Measurements from ENCODE around the gene RGPD3. TPM values are rescaled to one million over a fixed set of nuclear protein-coding genes. Genes with fewer than 3 reads are reported as not detected.
"Not testable (repeated sequence)": the region's sequence is repeated elsewhere in the genome, so short reads cannot be mapped to it uniquely, and the experiment has no call there.

RGPD3 gene
- total RNA-seq, result 0.14 TPM

DNA sequence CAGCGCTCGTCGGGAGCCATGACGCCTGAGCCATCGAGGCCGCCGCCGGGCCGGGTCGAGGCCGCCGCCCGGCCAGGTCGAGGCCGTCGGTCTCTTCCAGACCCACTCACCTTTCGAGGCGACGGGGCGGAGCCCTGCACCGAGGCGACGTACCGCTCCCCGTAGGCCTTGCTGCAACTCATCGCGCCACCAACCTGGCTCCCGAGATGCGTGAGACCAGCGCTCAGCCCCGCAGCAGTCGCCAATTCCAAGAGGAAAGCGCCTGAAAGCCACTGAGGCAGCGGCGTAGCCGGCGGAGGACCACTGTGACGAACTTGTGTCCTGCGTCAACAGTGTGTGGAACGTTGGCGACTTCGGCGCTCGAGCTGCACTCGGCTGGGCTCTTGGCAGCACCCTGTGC lies at the start of gene RGPD3:
TSS of gene RGPD3 (minus strand) at position 307 of the 400 bp plus-strand sequence. CDS start at position 182, 125 bp downstream.
- DNase-seq (ENCODE audit: low spot score), result not testable (repeated sequence)

DNA sequence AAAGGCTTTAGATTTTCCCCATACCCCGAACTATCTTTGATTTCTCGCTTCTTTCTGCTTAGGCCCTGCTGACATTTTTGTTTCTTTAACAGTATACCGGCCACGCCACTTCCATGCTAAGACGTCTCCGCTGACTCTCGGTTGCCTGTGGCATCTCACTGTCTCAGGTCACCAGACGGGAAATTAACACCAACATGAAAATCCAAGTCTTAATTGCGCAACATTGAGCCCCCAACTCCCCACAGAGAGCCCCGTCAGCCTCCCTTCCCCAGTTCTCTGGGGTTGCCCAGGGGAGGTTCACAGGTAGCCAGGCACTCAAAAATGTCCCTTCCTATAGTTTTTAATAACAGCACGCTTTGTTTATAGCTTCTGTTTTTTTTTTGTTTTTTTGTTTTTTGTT lies 49.1 kb upstream of the RGPD3 start:
- no peak for DNase-seq (ENCODE audit: low spot score)

DNA sequence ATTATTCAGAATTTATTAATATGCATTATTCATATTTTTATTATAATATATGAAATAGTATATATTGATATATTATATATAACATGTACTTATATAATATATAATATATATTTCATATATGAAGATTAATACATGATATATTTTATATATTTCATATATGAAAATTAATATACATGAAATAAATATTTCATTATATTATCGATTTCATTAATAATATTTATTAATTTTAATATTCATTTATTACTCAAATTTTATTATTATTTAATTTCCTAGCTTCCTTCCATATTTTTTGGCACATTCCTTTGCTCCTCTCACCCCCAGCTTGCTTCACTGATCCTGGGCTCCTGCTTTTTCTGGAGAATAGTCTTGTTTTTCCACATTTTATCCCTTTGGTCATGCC lies 48.7 kb upstream of the RGPD3 start:
- no peak for DNase-seq (ENCODE audit: low spot score)

DNA sequence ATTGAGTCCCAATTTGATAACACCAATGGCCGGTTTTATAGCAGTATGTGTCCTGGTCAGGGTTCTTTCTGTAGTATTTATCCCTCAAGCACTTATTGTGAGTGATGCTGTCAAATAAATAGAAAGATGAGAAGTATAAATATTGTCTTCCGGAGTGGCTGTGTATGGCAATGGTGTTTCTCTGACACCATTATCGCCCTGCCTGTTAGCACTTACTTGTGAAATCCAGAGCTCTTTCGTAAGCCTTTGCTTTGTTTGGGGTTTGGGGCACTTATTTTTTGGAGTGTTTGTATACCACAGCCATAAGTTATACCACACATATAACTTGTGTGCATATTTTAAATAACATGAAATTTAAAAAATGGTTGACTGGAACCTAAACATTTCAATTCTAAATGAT lies 48.2 kb upstream of the RGPD3 start:
- no peak for DNase-seq (ENCODE audit: low spot score)

DNA sequence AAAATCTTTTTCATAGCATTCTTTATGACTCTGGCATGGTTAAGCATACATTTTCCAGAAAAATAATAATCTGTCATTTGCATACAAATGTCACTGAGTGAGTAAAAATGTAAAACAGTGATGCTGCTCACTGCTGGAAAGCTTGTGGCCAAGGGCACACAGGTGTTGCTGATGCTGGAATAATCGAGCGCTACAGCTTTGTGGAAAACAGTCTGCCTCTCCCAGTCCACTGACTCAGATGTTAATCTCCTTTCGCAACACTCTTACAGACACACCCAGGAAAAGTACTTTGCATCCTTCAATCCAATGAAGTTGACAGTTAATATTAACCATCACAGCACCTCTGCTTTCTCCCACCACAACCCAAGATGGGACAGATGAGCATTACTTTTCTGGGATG lies 46.6 kb upstream of the RGPD3 start:
- DNase-seq (ENCODE audit: low spot score), result not testable (repeated sequence)

DNA sequence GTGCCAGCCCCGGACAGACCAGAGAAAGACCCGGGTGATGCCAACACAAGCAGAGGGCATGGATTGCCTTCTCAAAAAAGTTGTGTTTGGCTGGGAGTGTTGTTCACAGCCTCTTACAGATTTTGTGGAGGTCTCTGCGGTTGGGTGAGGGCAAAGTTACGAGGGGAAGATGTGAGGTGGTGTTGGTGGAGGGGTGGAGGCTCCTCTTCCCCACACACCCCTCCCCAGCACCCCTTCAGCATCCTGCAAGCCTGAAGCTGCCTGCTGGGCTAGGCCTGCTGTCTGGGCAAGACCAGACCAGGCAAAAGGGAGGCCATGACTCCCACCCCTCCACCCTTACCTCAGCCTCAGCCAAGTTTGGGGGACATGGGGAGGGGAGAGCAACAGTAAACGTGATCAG lies 45.2 kb upstream of the RGPD3 start:
- not testable (repeated sequence) for DNase-seq (ENCODE audit: low spot score)

DNA sequence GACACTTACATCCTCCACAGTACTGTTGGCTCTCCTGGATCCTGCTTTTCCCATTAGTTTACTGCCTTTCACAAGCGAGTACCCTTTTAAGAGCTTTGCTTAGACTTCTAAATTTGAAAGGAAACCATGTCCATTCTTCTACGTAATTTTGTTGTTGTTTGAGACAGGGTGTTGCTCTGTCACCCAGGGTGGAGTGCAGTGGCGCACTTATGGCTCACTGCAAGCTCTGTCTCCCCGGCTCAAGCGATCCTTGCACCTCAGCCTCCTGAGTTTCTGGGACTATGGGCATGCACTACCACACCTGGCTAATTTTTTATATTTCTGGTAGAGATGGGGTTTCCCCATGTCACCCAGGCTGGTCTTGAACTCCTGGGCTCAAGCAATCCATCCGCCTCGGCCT lies 43.7 kb upstream of the RGPD3 start:
- DNase-seq (ENCODE audit: low spot score), result not testable (repeated sequence)

DNA sequence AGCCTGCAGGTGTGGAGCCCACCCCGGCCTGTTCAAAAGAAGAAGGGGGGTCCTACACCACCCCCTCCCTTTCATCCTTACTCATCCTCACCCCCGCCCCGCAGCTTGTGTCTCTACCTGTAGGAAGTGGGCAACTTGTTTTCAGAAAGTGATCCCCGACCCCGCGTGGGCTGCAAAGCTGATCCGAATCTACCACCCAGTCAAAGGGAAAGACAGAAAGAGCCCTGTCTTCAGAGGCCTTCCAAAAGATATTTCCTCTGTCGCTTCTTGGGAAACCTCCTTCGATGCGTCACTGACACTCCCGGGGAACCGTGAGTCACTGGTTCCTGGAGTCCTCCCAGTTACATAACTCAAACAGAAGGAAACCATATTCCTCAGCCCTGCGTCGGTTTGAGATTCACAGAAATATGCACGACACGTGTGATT lies 43.3 kb upstream of the RGPD3 start:
- DNase-seq (ENCODE audit: low spot score), result peak; percentile 60

DNA sequence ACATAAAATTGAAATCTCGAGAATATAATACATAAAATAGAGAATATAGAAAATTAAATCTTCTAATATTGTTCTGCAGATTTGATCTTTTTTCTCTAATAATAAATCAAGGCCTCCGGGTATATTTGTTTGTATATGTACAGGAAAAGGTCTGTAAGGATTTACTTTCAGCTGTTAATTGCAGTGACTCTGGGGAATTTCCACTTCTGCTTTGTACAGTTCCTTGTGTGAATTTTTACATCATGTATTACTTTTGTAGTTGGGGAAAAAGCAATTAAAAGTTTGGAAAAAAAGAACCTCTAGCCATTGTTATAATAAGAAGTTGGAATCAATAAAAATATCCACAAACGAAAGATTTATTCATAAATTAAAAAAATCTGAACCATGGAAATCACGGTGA lies 42.6 kb upstream of the RGPD3 start:
- DNase-seq (ENCODE audit: low spot score), result not testable (repeated sequence)

DNA sequence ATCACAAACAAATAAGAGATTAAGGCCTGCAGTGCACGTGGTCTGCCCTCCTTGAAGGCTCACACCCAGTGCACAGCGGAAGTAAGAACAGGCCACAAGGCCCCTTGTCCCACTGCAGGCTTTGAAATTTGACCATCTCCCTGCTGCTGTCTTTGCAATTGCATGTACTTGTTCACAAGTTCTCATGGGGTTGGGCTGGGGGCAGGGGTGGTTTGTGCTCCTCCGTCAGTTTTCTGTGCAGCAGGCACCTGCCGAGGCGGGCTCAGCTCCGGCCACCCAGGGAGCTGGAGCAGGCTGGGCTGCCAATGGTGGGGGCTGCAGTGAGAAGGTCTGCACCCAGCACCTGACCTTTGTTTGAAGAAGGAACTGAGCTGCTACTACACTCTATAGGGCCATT lies 41.2 kb upstream of the RGPD3 start:
- DNase-seq (ENCODE audit: low spot score), result not testable (repeated sequence)

DNA sequence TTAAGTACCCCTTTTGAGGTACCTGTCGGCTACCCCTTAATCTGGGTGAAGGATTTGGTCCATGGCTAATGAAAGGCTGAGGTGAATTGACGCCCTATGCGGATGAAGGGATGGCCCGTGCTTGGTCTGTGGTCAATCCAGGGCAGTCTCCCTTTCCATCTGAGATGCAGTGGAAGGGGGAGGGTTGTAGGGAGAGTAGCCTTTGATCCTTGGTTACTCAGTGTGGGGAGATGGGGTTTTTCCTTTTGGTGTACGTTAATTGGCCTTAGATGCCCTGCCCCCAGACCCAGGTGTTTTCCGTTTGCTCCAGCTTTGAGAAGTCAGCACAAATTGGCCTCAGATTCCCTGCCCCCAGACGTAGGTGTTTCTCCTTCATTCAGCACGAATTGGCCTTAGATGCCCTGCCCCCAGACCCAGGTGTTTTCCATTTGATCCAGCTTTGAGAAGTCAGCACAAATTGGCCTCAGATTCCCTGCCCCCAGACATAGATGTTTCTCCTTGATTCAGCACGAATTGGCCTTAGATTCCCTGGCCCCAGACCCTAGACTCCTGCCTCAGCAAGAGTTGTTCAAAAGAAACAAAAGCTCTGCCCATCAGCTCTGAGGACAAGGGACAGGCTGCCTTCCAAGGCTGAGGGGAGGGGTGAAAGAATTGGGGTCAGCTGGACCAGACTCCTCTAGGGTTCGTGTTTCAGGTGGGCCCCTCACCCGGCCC lies 40.6 kb upstream of the RGPD3 start:
- DNase-seq (ENCODE audit: low spot score), result not testable (repeated sequence)

DNA sequence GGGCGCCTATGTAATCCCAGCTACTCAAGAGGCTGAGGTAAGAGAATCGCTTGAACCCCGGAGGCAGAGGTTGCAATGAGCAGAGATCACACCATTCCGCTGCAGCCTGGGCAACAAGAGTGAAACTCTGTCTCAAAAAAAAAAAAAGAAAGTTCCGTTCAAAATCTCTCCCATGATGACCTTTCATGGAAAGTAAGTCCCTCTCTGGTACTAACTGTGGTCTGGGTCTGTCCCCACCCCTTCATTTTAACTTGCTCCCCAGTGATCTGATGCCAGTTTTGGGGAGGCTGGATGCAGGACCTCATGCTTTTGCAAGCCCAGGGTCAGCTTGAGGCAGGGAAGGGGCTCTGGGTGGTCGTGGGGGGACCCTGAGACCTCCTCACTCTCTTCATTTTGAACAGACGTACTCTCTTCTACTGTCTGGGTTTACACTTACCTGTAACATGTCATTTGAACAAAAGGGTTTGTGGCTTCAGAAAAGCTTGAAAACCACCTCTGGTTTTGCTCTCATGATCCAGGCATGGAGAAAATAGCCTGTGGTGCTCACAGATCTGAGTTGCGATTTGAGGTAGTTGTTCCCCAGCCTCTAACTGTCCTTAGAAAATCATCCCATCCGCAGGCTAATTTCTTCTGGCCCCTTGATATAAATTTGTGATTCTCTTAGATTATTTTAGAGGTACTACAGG lies 37.9 kb upstream of the RGPD3 start:
- DNase-seq (ENCODE audit: low spot score), result not testable (repeated sequence)

DNA sequence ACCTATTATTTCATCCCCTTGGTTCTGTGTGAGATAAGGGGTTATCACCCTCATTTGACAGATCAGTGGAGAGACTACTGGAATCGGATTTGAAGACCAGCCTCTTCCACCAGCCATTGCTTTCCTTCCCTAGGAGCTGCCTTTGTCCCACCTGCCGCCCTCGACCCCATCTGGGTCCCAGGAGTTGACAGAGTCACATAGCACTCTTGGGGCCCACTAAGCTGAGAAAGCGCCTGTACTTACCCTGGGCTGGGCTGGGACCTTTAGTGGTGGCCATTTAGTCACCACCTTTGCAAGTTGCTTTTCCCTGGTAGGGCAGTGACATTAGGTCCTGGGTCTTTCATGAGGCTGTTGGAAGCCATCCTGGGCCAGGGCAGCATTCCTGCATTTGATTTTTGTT lies 36.6 kb upstream of the RGPD3 start:
- not testable (repeated sequence) for DNase-seq (ENCODE audit: low spot score)

DNA sequence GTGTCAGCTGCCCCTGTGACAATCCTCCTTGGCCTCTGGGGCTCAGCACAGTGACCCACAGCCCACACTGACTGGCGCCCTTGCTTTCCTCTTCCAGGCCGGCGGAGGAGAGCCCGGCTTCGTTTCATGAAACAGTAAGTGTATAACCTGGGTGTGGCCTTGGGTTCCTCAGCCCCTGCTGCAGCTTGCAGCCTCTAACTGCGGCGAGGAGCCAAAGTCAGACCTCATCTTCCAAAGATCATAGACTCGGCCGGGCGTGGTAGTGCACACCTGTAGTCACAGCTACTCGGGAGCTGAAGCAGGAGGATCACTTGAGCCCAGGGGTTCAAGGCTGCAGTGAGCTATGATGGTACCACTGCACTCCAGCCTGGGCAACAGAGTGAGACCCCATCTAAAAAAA lies 36.0 kb upstream of the RGPD3 start:
- DNase-seq (ENCODE audit: low spot score), result not testable (repeated sequence)

DNA sequence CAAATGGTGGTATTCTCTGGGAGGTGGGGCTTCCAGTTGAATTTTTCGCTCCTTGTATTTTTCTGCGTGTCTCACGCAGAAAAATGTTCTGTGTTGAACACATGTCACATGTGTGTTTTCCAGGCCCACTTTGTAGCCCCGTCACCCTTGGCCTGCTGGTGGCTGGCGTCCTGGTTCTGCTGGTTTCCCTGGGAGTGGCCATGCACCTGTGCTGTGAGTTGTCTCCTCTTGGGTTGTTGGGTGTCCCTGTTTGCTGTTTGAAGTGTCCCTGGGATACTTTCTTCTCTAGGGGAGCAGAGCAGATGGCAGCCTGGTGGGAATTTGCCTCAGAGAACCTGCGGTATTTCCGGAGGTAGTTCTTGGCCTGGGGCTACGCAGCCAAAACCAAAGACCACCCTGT lies 34.1 kb upstream of the RGPD3 start:
- not testable (repeated sequence) for DNase-seq (ENCODE audit: low spot score)

DNA sequence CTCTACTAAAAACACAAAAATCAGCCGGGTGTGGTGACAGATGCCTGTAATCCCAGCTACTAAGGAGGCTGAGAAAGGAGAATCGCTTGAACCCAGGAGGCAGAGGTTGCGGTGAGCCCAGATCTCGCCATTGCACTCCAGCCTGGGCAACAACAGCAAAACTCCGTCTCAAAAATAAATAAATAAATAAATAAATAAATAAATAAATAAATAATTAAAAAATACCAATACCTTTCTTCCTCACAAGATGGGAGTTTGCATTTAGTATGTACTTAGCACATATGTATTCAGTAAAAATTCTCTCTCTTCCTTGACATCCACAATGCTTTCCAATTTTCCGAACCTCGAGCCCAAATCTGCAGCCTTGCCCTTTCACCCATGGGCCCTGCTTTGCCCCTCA lies 32.1 kb upstream of the RGPD3 start:
- DNase-seq (ENCODE audit: low spot score), result not testable (repeated sequence)

DNA sequence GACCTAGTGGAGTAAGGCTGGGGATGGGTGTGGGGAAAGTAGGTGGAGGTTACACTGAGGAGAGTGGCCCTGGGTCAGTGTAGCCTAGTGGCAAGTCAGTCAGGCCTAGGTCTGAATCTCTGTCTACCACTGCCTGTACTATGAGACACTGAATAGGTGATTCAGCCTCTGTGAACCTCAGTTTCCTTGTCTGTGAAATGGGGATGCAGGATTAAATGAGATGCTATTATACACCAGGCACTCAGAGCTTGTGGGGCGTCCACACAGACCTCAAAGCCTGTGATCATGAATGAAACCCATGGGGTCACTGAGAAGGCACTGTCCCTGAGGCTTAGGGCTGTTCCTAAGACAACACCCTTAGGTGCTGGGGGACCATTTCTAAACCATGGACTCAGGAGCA lies 30.3 kb upstream of the RGPD3 start:
- DNase-seq (ENCODE audit: low spot score), result not testable (repeated sequence)

DNA sequence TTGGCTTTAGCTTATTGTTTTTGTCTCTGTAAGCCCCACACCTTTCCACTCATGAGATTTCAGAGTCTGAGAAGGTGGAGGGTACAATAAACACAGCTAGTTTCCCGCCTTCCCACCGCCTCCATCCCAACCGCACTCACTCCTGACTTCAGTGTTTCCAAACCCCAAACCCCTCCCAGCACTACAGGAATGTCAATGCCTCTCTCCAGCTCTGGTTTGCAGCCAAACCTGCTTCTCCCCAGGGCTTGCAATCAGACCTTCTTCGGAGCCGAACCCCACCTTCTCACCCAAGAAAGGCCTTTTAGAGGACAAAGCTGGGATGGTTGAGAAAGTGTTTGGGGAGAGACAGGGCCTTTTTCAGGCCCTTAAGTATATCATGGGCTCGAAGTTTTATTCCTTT lies 24.7 kb upstream of the RGPD3 start:
- DNase-seq (ENCODE audit: low spot score), result not testable (repeated sequence)

DNA sequence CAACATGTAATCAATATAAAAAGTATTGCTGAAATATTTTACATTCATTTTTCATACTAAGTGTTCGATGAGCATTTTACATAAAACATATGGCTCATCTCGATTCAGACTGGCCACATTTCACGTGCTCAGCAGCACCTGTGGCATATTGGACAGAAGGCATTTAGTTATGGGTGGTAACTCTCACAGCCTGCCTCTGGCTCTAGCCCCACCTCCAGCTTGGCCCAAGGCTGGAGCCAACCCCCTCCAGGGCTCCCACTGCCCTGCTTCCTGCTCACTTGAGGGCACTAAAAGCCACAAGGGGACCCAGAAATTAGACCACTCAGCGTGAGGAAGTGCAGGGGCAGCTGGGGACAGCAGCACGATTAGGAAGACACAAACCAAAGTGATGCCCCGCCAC lies 24.2 kb upstream of the RGPD3 start:
- not testable (repeated sequence) for DNase-seq (ENCODE audit: low spot score)

DNA sequence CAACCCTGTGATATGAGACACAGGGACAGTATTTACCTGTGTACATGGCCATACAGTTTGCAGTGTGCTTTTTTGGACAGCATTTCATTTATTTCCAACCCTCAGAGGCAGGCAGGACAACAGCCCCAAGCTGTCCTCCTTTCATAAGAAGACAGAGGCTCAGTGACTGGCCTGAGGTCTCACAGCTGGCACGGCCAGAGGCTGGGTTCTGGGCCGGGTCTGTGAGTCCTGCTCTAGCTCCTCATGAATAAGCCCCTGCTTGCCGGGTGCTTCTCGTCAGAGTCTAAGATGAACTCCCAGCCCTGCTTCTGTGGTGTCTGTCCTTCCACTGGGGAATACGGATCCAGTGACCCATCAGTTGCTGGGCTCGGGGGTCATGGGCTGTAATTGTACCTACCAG lies 21.5 kb upstream of the RGPD3 start:
- DNase-seq (ENCODE audit: low spot score), result not testable (repeated sequence)

DNA sequence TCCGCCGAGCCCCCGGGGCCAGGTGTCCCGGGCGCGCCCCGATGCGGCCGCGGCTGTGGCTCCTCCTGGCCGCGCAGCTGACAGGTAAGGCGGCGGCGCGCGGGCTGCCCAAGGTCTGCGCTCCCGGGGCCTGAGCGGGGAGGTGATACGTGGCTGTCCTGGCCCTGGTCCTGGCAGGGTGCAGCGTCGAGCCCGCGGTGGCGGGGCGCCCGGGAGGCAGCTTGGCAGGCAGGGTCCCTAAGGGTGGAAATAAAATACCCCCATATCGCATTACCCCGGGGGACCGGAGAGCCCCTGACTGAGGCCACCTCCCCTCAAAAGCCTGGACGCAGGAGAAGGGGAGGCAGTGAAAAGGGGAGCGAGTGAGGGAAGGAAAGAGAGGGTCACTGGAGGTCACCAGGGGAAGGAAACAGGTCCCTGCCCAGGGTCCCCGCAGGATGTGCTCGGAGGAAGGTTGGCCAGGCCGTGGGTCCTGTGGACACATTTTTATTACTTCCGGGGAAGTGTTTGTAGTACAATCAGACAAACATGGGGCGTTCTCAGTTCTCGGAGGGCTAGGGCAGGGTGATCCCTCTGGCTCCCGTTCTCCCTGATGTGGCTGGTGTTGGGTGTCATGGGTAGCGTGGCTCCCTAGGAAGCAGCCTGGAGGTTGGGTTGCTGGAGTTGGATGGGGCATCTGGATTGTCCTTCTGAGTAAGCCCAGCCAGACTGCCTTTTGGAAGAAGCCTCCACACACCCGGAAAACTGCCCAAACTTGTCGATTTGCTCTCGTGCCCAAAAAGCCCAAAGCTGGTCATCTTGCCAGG lies 19.4 kb upstream of the RGPD3 start:
- not testable (repeated sequence) for DNase-seq (ENCODE audit: low spot score)
